ENCODE results near the gene DMXL1.
"Not testable (repeated sequence)": the region's sequence is repeated elsewhere in the genome, so short reads cannot be mapped to it uniquely, and the experiment has no call there.

The DMXL1 gene

GRCh38 chr5:119131530-119132304, 60.8 kb downstream of the DMXL1 start:
- FAIRE-seq = no peak

- FAIRE-seq = not testable (repeated sequence)
Measured at GRCh38 chr5:119135743-119136142, 64.9 kb downstream of the DMXL1 start.

- FAIRE-seq = no peak
Measured at GRCh38 chr5:119136666-119137318, 65.9 kb downstream of the DMXL1 start.

- FAIRE-seq = no peak
Measured at GRCh38 chr5:119153629-119154028, 82.7 kb downstream of the DMXL1 start.

GRCh38 chr5:119158144-119158543, 87.3 kb downstream of the DMXL1 start:
- no peak for FAIRE-seq

GRCh38 chr5:119161430-119161829, 90.5 kb downstream of the DMXL1 start:
- FAIRE-seq = no peak

- no peak for FAIRE-seq
Measured at GRCh38 chr5:119166026-119166425, 95.1 kb downstream of the DMXL1 start.

GRCh38 chr5:119168401-119168800, 97.5 kb downstream of the DMXL1 start:
- no peak for FAIRE-seq

- peak; percentile 60 for FAIRE-seq
Measured at GRCh38 chr5:119171686-119172085, 100.8 kb downstream of the DMXL1 start.

- FAIRE-seq = no peak
Measured at GRCh38 chr5:119174578-119175163, 103.8 kb downstream of the DMXL1 start.

GRCh38 chr5:119176785-119177184, 105.9 kb downstream of the DMXL1 start:
- no peak for FAIRE-seq

GRCh38 chr5:119177226-119177625, 106.3 kb downstream of the DMXL1 start:
- FAIRE-seq = no peak

GRCh38 chr5:119178435-119178834, 107.5 kb downstream of the DMXL1 start:
- no peak for FAIRE-seq

- FAIRE-seq = no peak
Measured at GRCh38 chr5:119179857-119180641, 109.2 kb downstream of the DMXL1 start.

- FAIRE-seq = not testable (repeated sequence)
Measured at GRCh38 chr5:119185512-119185911, 114.6 kb downstream of the DMXL1 start.

GRCh38 chr5:119187776-119188529, 117.1 kb downstream of the DMXL1 start:
- no peak for FAIRE-seq

GRCh38 chr5:119190470-119191095, 119.7 kb downstream of the DMXL1 start:
- FAIRE-seq = no peak

- FAIRE-seq = no peak
Measured at GRCh38 chr5:119191944-119192343, 121.1 kb downstream of the DMXL1 start.

GRCh38 chr5:119200795-119201194, 129.9 kb downstream of the DMXL1 start:
- FAIRE-seq = no peak

GRCh38 chr5:119207105-119207504, 136.2 kb downstream of the DMXL1 start:
- peak; percentile 43 for FAIRE-seq

- no peak for FAIRE-seq
Measured at GRCh38 chr5:119212026-119212425, 141.1 kb downstream of the DMXL1 start.

GRCh38 chr5:119212676-119213075, 141.8 kb downstream of the DMXL1 start:
- no peak for FAIRE-seq
